ENCODE measurements around the gene PIGZ. TPM values are rescaled to one million over a fixed set of nuclear protein-coding genes. Genes with fewer than 3 reads are reported as not detected.
"Not testable (repeated sequence)": the region's sequence is repeated elsewhere in the genome, so short reads cannot be mapped to it uniquely, and the experiment has no call there.

Gene PIGZ
- total and polyA plus RNA-seq, 9 donors = 0.55 to 3.4 (median 0.84) TPM

- Histone ChIP-seq H3K9me3 (replicated peaks; ENCODE audit: control insufficient read depth, low read depth, low read length) (no peaks in the 10 kb centered on the region), H3K36me3 (ENCODE audit: control insufficient read depth, insufficient read depth, low read length) (peaks cover 4% of the 10 kb centered on the region), H3K4me1 (ENCODE audit: control insufficient read depth, insufficient read depth, low read length) (peaks cover 2% of the 10 kb centered on the region), H3K27me3 (ENCODE audit: control insufficient read depth, insufficient read depth, low read length) (no peaks in the 10 kb centered on the region), H3K4me3 (ENCODE audit: low read length) (no peak overlapping the region), H3K27ac (ENCODE audit: low read length) (no peak overlapping the region)
- 24% methylated on average over 21 of the region's 22 CpGs for WGBS (ENCODE audit: insufficient coverage)
- DNase-seq = no peak
These were observed 20.0 kb downstream of the PIGZ start for GRCh38 chr3:196948442-196949284.

GRCh38 chr3:196947860-196948441, 20.7 kb downstream of the PIGZ start:
- Histone ChIP-seq H3K27ac (ENCODE audit: low read length) (no peak overlapping the region), H3K36me3 (ENCODE audit: control insufficient read depth, insufficient read depth, low read length) (peaks cover 9% of the 10 kb centered on the region), H3K9me3 (replicated peaks; ENCODE audit: control insufficient read depth, low read depth, low read length) (no peaks in the 10 kb centered on the region), H3K4me3 (ENCODE audit: low read length) (no peak overlapping the region), H3K4me1 (ENCODE audit: control insufficient read depth, insufficient read depth, low read length) (peaks cover 9% of the 10 kb centered on the region), H3K27me3 (ENCODE audit: control insufficient read depth, insufficient read depth, low read length) (no peaks in the 10 kb centered on the region)
- WGBS (ENCODE audit: insufficient coverage) = 81% methylated on average over 28 of the region's 28 CpGs
- no peak for DNase-seq

- Histone ChIP-seq H3K27me3 (ENCODE audit: control insufficient read depth, insufficient read depth, low read length) (no peaks in the 10 kb centered on the region), H3K36me3 (ENCODE audit: control insufficient read depth, insufficient read depth, low read length) (peaks cover 9% of the 10 kb centered on the region), H3K9me3 (replicated peaks; ENCODE audit: control insufficient read depth, low read depth, low read length) (no peaks in the 10 kb centered on the region), H3K27ac (ENCODE audit: low read length) (no peak overlapping the region), H3K4me1 (ENCODE audit: control insufficient read depth, insufficient read depth, low read length) (peaks cover 10% of the 10 kb centered on the region), H3K4me3 (ENCODE audit: low read length) (no peak overlapping the region)
- no peak for DNase-seq
- WGBS (ENCODE audit: insufficient coverage) = 78% methylated on average over 9 of the region's 10 CpGs
These were observed 21.3 kb downstream of the PIGZ start for GRCh38 chr3:196947136-196947859.

GRCh38 chr3:196944037-196944790, 24.4 kb downstream of the PIGZ start:
- WGBS (ENCODE audit: insufficient coverage) = 83% methylated on average over 9 of the region's 14 CpGs
- not testable (repeated sequence) for DNase-seq; H3K9me3 ChIP-seq (replicated peaks; ENCODE audit: control insufficient read depth, low read depth, low read length); H3K27ac ChIP-seq (ENCODE audit: low read length); H3K4me3 ChIP-seq (ENCODE audit: low read length); H3K27me3 ChIP-seq (ENCODE audit: control insufficient read depth, insufficient read depth, low read length)
- H3K4me1 ChIP-seq (ENCODE audit: control insufficient read depth, insufficient read depth, low read length) = peaks cover 19% of the 10 kb centered on the region
- peaks cover 13% of the 10 kb centered on the region for H3K36me3 ChIP-seq (ENCODE audit: control insufficient read depth, insufficient read depth, low read length)

GRCh38 chr3:196942915-196943277, 25.7 kb downstream of the PIGZ start:
- no peaks in the 10 kb centered on the region for H3K9me3 ChIP-seq (replicated peaks; ENCODE audit: control insufficient read depth, low read depth, low read length)
- WGBS (ENCODE audit: insufficient coverage) = under 1% methylated on average over 25 of the region's 25 CpGs
- peak overlapping the region; percentile 59 for H3K27ac ChIP-seq (ENCODE audit: low read length)
- peaks cover 21% of the 10 kb centered on the region for H3K36me3 ChIP-seq (ENCODE audit: control insufficient read depth, insufficient read depth, low read length)
- no peak for DNase-seq
- peaks cover 19% of the 10 kb centered on the region for H3K4me1 ChIP-seq (ENCODE audit: control insufficient read depth, insufficient read depth, low read length)
- peak overlapping the region; percentile 99 for H3K4me3 ChIP-seq (ENCODE audit: low read length)
- H3K27me3 ChIP-seq (ENCODE audit: control insufficient read depth, insufficient read depth, low read length) = no peaks in the 10 kb centered on the region

GRCh38 chr3:196942226-196942914, 26.3 kb downstream of the PIGZ start, which contains the start of gene NCBP2:
TSS of gene NCBP2 (minus strand) at chr3:196942528. CDS start at chr3:196942503, 25 bp downstream.
- Histone ChIP-seq H3K4me1 (ENCODE audit: control insufficient read depth, insufficient read depth, low read length) (peaks cover 19% of the 10 kb centered on the region), H3K27ac (ENCODE audit: low read length) (peak within 1 kb of the TSS; percentile 94), H3K9me3 (replicated peaks; ENCODE audit: control insufficient read depth, low read depth, low read length) (no peaks in the 10 kb centered on the region), H3K36me3 (ENCODE audit: control insufficient read depth, insufficient read depth, low read length) (peaks cover 26% of the 10 kb centered on the region), H3K27me3 (ENCODE audit: control insufficient read depth, insufficient read depth, low read length) (no peaks in the 10 kb centered on the region), H3K4me3 (ENCODE audit: low read length) (peak within 1 kb of the TSS; percentile 99)
- peak; percentile 99 for DNase-seq
- under 1% methylated on average over 77 of the region's 77 CpGs for WGBS (ENCODE audit: insufficient coverage)

- 0% methylated on average over 16 of the region's 31 CpGs for WGBS (ENCODE audit: insufficient coverage)
- DNase-seq = no peak
- no peaks in the 10 kb centered on the region for H3K9me3 ChIP-seq (replicated peaks; ENCODE audit: control insufficient read depth, low read depth, low read length)
- H3K4me3 ChIP-seq (ENCODE audit: low read length) = peak overlapping the region; percentile 99
- H3K4me1 ChIP-seq (ENCODE audit: control insufficient read depth, insufficient read depth, low read length) = peaks cover 19% of the 10 kb centered on the region
- H3K27ac ChIP-seq (ENCODE audit: low read length) = peak overlapping the region; percentile 94
- H3K36me3 ChIP-seq (ENCODE audit: control insufficient read depth, insufficient read depth, low read length) = peaks cover 32% of the 10 kb centered on the region
- H3K27me3 ChIP-seq (ENCODE audit: control insufficient read depth, insufficient read depth, low read length) = no peaks in the 10 kb centered on the region
These were observed 26.9 kb downstream of the PIGZ start for GRCh38 chr3:196941729-196942225.

- Histone ChIP-seq H3K27me3 (ENCODE audit: control insufficient read depth, insufficient read depth, low read length) (no peaks in the 10 kb centered on the region), H3K27ac (ENCODE audit: low read length) (no peak overlapping the region), H3K9me3 (replicated peaks; ENCODE audit: control insufficient read depth, low read depth, low read length) (no peaks in the 10 kb centered on the region), H3K36me3 (ENCODE audit: control insufficient read depth, insufficient read depth, low read length) (peaks cover 51% of the 10 kb centered on the region), H3K4me3 (ENCODE audit: low read length) (no peak overlapping the region), H3K4me1 (ENCODE audit: control insufficient read depth, insufficient read depth, low read length) (peaks cover 16% of the 10 kb centered on the region)
- DNase-seq = no peak
- WGBS (ENCODE audit: insufficient coverage) = no CpG with 5 or more reads among the region's 5 CpGs
These were observed 30.1 kb downstream of the PIGZ start for GRCh38 chr3:196938576-196938975.

- peaks cover 47% of the 10 kb centered on the region for H3K36me3 ChIP-seq (ENCODE audit: control insufficient read depth, insufficient read depth, low read length)
- DNase-seq = no peak
- WGBS (ENCODE audit: insufficient coverage) = no CpG with 5 or more reads among the region's 2 CpGs
- H3K4me1 ChIP-seq (ENCODE audit: control insufficient read depth, insufficient read depth, low read length) = peaks cover 11% of the 10 kb centered on the region
- H3K9me3 ChIP-seq (replicated peaks; ENCODE audit: control insufficient read depth, low read depth, low read length) = no peaks in the 10 kb centered on the region
- H3K4me3 ChIP-seq (ENCODE audit: low read length) = no peak overlapping the region
- H3K27ac ChIP-seq (ENCODE audit: low read length) = no peak overlapping the region
- H3K27me3 ChIP-seq (ENCODE audit: control insufficient read depth, insufficient read depth, low read length) = no peaks in the 10 kb centered on the region
These were observed 30.5 kb downstream of the PIGZ start for GRCh38 chr3:196938124-196938523.
